Vagina (tissue), 2 donors: ENCODE results near the gene RABGAP1L.

Experiments
- POLR2A ChIP-seq, 2 donors: fragments of 450-650 bp; IDR thresholded peaks; one replicate each; pipeline ENCODE4 v1.6.1; 2017; ENCODE audit warnings: antibody characterized with exemption in 2 of 2, mild to moderate bottlenecking in 2 of 2, moderate library complexity in 2 of 2
- POLR2AphosphoS5 ChIP-seq, 2 donors: sonication (generic); formaldehyde crosslinking; IDR thresholded peaks; one replicate each; pipeline ENCODE4 v1.9.0; 2017; ENCODE audit warnings: antibody characterized with exemption in 2 of 2, mild to moderate bottlenecking in 2 of 2, low read depth in 1 of 2; ENCODE audit not compliant: insufficient read depth in 1 of 2
- TF ChIP-seq, protein P1 (sequence below), 3 experiments: fragments of 450-650 bp in 2 of 3; fragments of 200-600 bp in 1 of 3; sonication (generic) in 1 of 3; IDR thresholded peaks; one replicate each; pipeline ENCODE4 v1.5.1; 2017 to 2019; ENCODE audit warnings: antibody characterized with exemption in 3 of 3, mild to moderate bottlenecking in 2 of 3, moderate library complexity in 2 of 3

DNA sequence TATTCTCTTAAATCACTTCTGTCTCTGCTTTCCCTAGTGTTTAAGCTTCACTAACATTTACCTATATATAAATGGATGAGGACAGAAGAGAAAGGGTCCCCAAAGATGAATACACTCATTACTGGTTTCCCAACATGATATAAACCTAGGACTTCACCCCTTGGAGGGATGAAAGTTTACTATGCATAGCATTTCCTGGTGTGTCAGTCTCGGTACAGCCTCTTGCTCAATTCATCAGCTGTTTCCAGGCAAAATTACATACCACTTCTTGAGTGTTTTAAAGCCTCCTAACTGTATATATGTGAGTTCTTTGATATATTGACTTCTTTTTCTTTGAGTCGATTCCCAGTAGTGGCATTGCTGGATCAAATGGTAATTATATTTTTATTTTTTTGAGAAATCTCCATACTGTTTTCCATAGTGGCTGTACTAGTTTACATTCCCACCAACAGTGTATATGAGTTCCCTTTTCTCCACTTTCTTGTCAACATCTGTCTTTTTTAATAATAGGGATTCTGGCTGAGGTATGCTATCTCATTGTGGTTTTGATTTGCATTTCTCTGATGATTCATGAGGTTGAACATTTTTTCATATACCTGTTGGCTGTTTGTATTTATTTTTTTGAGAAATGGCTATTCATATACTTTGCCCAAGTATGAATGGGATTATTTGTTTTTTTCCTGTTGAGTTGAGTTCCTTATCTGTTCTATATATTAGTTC is 581.1 kb downstream of the RABGAP1L start:
- TF ChIP-seq, protein P1, sequence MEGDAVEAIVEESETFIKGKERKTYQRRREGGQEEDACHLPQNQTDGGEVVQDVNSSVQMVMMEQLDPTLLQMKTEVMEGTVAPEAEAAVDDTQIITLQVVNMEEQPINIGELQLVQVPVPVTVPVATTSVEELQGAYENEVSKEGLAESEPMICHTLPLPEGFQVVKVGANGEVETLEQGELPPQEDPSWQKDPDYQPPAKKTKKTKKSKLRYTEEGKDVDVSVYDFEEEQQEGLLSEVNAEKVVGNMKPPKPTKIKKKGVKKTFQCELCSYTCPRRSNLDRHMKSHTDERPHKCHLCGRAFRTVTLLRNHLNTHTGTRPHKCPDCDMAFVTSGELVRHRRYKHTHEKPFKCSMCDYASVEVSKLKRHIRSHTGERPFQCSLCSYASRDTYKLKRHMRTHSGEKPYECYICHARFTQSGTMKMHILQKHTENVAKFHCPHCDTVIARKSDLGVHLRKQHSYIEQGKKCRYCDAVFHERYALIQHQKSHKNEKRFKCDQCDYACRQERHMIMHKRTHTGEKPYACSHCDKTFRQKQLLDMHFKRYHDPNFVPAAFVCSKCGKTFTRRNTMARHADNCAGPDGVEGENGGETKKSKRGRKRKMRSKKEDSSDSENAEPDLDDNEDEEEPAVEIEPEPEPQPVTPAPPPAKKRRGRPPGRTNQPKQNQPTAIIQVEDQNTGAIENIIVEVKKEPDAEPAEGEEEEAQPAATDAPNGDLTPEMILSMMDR (IDR thresholded peaks at IDR 0.05): no peak
- TF ChIP-seq POLR2A (IDR thresholded peaks at IDR 0.05) (no peak), POLR2AphosphoS5 (IDR thresholded peaks at IDR 0.05; ENCODE audit: insufficient read depth in 1 of 2, low read depth in 1 of 2) (no peak)
